NB4 (cell line): ENCODE results near the gene DYNLL2.

Experiments used
- CTCF ChIP-seq: IDR thresholded peaks from one replicate; pipeline ENCODE4 v1.5.1; 2012; ENCODE audit warnings: low read depth, low read length
- MAX ChIP-seq: IDR thresholded peaks from 2 replicates; pipeline ENCODE4 v1.6.1; 2011; ENCODE audit warnings: low read depth, low read length
- MYC ChIP-seq: IDR thresholded peaks from 2 replicates; pipeline ENCODE4 v1.6.1; 2011; ENCODE audit warnings: low read depth, low read length
- POLR2A ChIP-seq: IDR thresholded peaks from 2 replicates; pipeline ENCODE4 v1.6.1; 2011; ENCODE audit warnings: mild to moderate bottlenecking; ENCODE audit not compliant: insufficient read length; ENCODE audit errors: extremely low read depth

- no peak for TF ChIP-seq POLR2A
- peak; percentile 83 for TF ChIP-seq CTCF
- TF ChIP-seq MAX, result no peak
- no peak for TF ChIP-seq MYC
These were observed 29.9 kb downstream of the DYNLL2 start for GRCh38 chr17:58112970-58113631.
